GM18907 (cell line): ENCODE data around the gene TECTA.
"Not testable (repeated sequence)": the region's sequence is repeated elsewhere in the genome, so short reads cannot be mapped to it uniquely, and the experiment has no call there.

Experiments
- ATAC-seq: cut with Tn5 transposase; IDR thresholded peaks from one replicate; pipeline ENCODE4 v1.9.1; 2021; ENCODE audit warnings: mild to moderate bottlenecking, moderate library complexity; ENCODE audit not compliant: unreplicated experiment

Gene TECTA

DNA sequence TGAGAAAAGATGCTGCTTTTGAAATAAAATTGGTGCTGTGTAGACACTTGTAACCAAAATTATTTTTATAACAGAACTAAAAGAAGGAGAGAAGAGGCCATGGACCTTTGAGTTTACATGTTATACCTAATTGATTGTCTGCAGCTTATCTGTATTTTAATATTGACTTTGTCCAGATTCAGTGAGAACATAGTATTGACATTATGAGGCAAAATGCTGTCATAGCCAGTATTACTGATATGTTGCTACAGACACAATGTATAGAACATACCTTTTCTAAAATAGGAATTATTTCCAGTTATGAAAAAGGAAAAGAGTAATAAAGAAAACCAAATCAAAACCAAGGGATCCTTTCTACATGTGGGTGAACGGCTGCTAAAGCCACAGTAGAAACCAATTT is 11.5 kb upstream of the TECTA start:
- ATAC-seq = no peak

DNA sequence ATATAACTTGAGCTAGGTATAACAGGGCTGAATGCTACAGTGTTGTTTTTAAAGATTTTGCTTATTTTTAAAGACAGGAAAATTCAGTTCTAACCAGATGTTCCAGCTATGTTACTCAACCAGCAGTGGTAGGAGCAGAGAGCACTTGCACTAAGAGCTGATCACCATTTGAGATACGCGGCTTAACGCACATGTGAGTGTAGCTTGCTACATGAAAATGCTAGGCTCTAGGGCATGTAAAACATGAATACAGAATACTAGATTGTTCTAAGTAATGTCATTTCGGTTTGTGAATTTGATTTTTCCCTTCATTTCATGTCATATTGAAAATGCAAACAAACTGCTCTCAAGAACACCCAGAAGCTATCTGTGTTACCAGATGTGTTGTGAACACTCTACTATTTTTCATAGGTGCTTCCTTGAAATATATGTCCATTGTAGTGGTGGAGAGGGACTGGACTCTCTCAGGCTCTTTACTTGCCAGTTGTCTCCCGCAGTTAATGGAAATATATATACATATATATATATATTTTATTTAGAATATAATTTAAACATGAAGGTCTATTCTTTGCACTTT is 10.8 kb upstream of the TECTA start:
- ATAC-seq = no peak

DNA sequence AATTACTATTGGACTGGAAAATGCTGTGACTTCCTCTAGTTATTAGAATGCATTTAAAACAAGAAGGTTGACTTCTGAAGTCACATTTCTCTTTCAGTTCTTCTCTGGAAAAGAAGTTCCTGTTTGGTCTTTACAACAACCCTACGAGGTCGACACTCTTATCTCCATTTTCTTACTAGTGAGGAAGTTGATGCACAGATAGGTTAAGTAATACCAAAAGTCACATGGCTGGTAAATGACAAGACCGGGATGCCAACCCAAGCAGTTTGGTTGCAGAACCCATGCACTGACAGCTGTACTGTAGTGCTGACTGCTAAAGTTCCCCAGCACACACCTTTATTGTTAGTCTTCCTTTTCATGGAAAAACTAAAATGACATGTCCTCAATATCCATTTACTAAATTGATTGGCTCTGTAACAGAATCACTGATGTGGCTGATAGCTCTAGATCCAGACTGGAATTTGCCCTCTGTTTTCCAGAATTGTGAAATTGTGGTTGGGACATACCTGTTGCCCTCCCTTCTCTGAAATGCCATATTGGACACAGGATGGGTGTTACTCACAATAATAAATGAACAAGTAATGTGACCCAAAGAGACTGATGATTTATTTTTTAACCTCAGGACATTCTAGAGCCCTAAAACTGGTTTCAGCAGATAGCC is 9.4 kb upstream of the TECTA start:
- ATAC-seq = no peak

DNA sequence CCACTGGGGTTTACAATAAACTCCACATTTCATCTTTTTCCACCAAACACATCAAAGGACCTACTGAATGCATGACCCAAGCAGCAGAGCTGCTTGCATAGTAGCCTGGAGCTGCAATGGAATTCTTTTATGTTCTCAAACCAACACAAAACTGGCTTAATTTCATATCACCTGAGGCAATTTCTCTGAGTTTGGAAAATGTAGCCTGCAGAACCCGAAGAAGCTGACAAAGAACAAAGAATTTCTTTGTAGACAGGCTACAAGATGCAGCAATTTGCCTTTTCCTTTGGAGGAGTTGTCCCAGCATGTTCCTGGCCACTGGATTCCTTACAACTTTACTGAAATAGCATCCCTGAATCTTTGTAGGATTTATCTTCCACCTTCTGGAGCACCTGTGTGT is 5.5 kb upstream of the TECTA start:
- no peak for ATAC-seq

DNA sequence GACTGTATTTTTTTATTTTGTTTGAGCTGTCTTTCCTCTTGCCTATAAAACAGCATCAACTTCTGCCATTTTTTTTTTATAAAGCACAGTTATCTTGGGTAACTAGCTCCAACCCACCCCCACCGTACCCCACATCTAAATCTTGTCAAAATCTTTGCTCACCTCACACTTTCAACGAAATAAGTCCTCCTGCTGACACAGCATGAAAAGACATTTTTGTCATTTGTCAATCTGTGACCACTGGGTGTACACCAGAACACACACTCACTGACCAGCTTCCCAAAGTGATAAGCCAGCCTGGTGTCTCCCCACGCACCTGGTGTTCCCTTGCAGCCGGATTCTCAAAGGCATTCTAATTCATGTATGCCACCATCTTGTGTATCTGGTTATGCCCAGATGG is 1.7 kb upstream of the TECTA start:
- ATAC-seq = no peak

DNA sequence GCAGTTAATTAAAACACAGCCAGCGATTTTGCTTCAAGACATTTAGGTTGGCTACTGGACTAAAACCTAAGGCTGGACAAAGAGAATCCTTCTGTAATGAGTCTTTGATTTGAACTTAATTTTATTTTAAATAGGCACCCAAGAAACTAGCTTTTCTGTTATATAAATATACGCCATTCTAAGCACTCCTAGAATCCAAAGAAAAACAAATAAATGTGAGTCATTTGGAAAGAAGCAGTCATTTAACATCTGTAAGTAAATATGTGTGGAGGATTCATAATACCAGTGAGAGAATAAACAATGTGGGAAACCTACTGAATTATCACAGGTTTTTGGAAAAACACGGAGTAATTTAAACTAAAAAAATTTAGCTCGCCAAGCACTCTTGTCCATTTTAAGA is 1.2 kb upstream of the TECTA start:
- ATAC-seq = no peak

DNA sequence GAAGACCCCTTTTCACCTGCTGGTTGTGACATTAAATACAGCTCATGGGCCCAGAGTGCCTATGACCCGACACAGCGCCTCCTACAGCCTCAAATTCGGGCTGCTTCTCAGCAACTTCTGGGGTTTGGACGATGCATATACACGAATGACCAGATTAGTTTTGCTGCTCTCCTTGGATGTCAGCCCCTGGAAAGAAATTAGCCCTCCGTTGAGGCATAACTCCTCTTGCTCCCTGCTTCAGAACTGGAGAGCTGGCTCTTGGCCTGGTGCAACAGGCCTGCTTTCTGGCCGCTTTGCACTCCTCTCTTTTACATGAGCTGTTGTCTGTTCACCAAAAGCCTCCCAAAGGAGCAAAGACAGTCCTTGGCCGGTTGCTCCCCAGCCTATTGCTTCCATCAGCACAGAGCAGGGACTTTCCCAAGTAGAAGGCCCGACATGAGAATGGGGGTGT is 3.3 kb downstream of the TECTA start:
- no peak for ATAC-seq

DNA sequence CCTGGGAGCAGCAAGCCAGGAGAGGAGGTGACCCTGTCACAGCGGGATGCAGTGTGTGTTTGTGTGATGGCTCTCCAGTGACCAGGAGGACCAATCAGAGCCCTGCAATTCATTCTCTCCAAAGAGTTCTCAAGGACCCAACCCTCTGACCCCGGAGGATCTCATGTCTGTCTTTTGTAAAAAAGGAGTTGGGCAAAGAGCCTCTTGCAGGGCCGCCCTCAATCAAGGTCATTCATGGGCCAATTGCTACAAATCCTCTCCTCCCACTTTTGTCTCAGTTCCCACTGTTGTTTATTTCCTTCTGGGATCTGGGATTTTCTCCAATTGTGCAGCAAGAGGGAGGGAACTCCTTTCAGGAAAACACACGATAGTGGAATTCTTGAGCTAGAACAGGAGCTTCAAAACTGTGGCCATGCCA is 4.0 kb downstream of the TECTA start:
- ATAC-seq = no peak

DNA sequence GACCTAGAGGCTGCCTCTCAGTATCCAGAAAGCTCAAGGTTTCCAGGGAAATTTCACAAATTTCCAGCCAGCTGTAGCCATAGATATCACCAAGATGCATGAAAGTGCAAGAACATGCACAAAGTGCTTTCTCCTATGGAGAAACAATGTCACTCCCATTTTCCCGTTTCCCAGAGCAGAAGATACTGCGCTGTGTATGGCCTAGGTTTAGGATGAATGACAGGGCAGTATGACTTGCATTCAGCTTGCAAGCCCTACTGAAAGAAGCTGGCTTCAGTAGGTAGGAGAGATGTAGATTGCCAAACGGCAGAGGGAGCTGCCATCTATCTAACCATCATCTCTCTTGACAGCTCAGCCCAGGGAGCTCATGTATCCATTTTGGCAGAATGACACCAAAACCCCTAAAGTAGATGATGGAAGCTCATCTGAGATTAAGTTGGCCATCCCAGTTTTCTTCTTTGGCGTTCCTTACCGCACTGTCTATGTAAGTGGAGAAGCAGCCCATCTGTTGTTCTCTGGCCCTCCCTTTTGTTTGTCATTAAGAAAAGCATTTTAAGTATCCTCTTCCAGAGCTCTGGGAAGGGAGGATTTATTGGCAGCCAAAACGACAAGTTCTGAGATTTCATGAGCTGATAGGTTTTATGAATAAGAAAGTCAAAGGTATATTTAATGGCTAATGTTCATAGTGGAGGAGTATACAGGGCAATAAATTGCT is 4.6 kb downstream of the TECTA start:
- no peak for ATAC-seq

DNA sequence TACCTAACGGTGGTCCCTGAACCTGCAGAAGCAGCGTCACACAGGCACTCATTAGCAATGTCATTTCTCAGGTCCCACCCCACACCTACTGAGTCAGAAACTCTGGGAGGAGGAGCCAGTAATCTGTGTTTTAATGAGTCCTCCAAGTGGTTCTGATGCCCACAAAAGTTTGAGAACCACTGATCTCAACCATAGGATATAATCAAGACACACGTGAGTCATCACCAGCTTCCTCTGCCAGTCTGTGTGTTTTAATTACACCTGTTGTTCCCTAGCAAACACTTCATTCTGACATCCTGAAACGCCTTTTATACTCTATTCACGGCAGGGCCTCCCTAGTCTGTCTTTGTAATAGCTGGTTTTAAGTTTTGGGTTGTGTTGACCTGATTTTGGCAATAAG is 5.8 kb downstream of the TECTA start:
- no peak for ATAC-seq

DNA sequence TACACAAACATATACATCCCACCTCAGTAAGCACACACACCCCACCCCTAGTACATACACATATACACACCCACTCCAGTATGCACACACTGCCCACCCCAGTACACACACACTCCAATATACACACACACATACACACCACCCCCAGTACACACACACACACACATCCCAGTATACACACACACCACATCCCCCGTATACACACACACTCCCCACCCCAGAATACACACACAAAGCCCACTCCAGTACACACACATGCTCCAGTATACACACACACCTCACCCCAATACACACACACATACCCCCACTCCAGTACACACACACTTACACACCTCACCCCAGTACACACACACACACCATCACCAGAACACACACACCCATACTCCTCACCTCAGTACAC is 7.4 kb downstream of the TECTA start:
- ATAC-seq = no peak

DNA sequence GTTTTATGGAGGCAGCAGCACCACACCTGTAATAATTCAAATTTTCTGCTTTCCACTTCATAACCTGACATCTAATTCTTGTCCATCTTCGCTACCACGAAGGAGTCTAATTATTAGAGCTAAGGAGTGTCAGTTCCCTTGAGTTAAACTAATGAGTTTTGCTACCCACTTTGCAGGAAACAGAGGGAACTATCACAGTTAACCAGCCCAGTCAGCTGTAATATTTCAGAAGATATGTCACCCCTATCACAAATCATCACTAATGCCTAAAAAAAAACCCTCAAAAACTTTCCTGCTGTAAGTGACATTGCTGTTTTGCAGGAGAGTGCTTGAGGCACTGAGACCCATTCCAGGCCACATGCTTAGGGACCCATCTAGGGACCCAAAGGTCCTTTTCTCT is 8.4 kb downstream of the TECTA start:
- ATAC-seq = no peak

DNA sequence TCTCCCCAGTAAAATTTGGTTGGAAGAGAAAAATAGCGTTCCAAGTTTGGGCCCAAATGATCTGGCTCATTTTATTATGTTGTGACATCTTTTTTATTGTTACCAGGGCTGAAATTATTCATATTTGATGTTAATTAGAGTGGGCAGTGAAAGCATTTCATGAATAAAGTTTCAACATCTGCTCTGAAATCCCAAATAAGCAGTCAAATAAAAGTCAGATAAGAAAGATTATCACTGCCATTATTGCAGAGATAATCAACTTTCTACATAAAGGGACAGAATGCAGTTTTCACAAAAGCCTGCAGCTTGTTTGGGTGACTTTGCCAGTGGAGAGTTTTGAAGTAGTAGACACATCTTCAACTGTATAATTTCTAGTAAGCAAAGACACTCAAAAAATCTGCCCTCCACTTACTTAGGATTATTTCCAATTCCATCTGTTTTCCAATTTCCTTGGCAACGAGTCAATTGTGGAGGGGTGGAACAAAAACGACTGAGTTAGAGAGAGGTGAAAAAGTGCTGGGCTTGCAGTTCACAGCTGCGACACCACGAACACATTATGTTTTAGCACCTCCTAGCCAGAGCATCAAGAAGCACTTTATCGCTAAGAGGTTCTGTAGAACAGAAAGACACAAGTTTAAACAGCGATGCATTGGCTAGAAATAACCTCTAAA is 9.0 kb downstream of the TECTA start:
- no peak for ATAC-seq

DNA sequence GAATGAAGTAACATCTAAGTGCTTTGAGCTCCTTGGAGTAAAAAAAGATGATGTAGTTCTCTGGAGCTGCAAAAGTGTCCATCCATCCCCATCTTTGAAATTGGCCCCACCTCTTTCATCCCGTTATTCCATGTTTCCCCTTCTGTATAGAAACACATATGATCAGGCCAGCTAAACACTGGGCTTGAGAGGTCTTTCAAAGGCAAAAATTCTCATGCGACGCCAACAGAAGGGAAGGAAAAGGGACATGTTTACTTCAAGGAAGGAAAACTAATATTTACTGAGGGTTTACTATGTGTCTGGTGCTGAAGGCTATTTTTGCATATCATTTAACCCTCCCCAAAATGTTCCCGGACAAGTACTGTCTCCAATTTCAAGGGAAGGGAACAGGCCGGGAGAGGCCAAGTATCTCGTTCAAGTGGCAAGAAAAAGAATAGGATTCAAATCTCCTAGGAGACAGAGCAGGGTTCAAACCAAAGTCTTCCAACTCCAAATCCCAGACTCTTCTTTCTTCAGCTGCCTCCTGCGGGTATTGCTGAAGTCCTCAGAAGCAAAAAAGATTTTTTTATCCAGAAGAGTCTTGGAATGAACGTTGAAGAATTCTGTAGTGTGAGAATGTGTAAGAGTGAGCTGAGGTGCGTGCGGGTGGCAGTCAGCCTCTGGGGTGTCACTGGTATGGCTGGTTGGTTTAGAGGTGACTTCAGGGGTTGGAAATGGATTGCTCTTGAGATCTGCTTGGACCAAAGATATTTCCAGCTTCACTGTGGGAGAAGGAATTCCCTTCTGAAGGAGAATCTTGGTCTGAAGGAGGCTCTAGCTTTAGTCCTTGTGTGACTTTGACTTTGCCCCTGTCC is 10.1 kb downstream of the TECTA start:
- ATAC-seq = no peak

DNA sequence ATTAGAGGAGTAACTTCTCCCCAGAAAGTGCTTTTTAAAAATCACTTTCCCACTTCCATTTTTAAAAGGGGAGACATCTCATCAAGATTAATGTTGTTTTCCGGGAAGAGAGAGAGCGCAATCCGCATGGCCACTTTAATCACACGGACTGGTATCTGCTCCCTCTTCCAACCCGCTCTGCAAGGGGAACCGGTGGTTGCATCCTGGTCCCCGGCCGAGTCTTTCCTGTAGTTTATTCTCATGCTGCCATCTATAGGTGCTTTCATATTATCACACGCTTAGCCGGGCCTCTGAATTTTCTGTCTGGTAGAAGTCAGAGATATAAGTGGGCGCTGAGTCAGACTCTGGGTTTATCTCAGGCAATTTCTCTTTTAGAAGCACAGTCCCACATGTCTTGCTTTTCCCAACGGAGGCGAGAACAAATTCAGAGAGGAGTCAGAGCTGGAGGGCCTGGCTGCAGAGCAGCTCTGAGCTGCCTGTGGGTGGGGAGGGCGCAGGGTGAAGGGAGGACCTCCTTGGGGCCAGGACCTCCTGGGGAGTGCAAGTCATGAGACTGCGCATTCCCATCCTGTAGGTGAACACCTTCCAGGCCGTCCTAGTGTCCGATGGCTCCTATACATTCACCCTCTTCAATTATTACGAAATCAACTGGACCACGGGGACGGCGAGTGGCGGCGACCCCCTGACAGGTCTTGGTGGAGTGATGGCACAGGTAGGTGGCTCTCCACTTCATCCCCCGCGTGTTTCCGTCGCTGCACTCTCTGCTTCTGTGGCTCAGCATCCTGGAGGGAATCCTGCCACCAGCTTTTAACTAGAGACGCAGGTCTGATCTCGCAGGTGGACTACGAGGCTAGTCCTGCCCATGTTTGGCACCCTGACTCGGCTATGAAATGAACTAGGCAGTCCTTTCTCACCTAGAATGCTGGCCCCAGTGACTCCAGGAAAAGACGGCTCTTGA is 11.7 kb downstream of the TECTA start:
- ATAC-seq = peak; percentile 51

DNA sequence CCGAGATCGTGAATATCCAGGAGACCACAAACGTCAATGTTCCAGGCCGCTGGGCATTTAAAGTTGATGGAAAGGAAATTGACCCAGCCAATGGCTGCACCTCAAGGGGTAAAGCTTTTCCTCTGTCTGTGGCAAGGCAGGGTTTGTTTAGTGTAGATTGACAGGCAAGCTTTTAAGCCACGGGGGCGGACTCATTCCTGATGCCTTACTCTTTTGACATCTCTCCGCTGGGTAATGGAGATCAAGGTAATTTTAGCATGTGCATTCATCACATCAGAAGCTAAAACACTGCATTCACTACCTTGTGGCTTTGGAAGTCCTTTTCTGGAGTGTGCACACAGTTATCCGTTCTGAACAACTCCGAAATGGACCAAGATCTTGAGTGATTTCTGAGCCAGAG is 12.6 kb downstream of the TECTA start:
- no peak for ATAC-seq

DNA sequence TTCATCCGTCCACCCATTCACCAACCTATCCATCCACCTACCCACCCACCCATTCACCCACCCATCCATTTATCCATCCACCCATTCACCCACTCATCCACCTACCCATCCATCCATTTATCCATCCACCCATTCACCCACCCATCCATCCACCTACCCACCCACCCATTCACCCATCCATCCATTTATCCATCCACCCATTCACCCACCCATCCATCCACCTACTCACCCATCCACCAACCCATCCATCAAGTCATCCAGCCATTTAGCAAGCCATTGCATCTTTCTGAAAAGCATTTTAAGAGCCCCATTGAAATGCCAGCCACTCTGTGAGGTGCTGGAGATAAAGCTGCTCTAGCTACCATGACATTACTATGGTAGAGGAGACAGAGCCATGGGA is 14.0 kb downstream of the TECTA start:
- not testable (repeated sequence) for ATAC-seq

DNA sequence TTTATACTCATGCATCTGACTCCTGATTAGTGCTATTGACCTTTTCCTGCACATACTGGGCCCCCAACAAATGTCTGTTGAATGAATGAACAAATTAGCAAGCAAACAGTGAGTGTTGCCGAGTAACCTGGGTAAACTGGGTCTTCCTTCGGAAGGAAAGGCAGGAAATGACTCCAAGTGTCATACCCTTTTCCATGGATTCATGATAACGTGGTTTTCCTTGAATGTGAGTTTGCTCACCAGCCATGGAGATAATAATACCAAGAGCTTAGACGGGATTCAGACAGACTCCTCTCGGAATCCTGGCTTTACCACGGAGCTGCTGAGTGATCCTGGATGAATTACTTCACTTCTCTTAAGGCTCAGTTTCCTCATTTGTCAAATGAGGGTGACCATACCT is 16.7 kb downstream of the TECTA start:
- no peak for ATAC-seq

DNA sequence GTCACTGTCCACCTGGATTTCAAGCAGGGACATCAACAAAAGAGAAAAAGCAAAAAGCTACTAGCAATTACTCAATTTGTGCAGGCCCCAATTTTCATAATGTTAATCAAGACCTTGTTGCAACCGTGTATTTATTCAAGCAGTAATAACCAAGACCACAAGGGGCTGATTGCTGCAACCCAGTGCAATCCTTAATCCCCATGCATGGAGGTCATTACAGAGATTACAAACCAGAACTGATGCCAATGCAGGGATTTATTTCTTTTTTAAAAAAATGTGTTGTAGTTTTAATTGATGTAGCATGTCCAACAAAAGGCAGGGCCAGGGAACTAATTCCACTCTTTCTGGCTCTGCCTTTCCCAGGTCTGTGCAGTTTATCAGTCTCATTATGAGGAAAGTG is 18.4 kb downstream of the TECTA start:
- no peak for ATAC-seq

DNA sequence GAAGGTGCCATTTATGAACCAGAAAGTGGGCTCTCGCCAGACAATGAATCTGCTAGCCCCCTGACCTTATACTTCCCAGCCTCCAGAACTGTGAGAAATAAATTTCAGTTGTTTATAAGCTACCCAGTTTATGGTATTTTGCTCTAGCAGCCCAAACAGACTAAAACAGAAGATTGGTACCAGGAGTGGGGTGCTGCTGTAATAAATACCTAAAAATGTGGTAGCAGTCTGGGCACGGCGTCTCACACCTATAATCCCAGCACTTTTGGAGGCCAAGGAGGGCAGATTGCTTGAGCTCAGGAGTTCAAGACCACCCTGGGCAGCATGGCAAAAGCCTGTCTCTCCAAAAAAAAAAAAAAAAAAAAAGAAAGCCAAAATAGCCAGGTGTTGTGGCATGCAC is 21.3 kb downstream of the TECTA start:
- ATAC-seq = no peak
